IMR-90 (cell line): Measurements from ENCODE around the gene CMTM7. TPM values are rescaled to one million over a fixed set of nuclear protein-coding genes. Genes with fewer than 3 reads are reported as not detected.

Source experiments
- ATAC-seq: fragments of 200-7000 bp; cut with Tn5 transposase; 2 replicates; pipeline ENCODE4 v1.9.1; 2020; ENCODE audit warnings: low read depth, mild to moderate bottlenecking, moderate library complexity
- BruUV-seq: library from RNA; stranded (reverse); fragments of 400-500 nt; replicated peaks from 2 replicates; lab custom pipeline; 2021; lab: Mats Ljungman, UMichigan
- CTCF ChIA-PET: fragments of 300-600 bp; formaldehyde crosslinking; extraction: SDS; loops from one replicate; lab custom pipeline; 2021; ENCODE audit warnings: antibody characterized with exemption; lab: Yijun Ruan, JAX
- POLR2A ChIA-PET: fragments of 300-600 bp; sonication (Branson Sonifier 250); formaldehyde crosslinking; loops from one replicate; lab custom pipeline; 2022; ENCODE audit warnings: antibody characterized with exemption; ENCODE audit not compliant: unreplicated experiment; lab: Charles Lee
- DNase-seq: peaks from one replicate; pipeline ENCODE4 v3.0.0; 2013
- H2AFZ ChIP-seq: replicated peaks from 2 replicates; pipeline ENCODE3; 2013; ENCODE audit warnings: low read length, mild to moderate bottlenecking; ENCODE audit not compliant: poor library complexity
- H2AK5ac ChIP-seq: 2 replicates; pipeline ENCODE4 v1.6.1; 2013; ENCODE audit warnings: low read depth, low read length, inconsistent platforms
- H2AK9ac ChIP-seq: replicated peaks from 2 replicates; pipeline ENCODE3; 2013; ENCODE audit warnings: mild to moderate bottlenecking, low read depth, low read length, moderate library complexity; ENCODE audit not compliant: poor library complexity
- H2BK120ac ChIP-seq: 2 replicates; pipeline ENCODE4 v1.6.1; 2013; ENCODE audit warnings: low read depth, low read length, inconsistent platforms
- H2BK15ac ChIP-seq: 3 replicates; pipeline ENCODE4 v1.6.1; 2013; ENCODE audit warnings: low read depth, low read length, inconsistent platforms
- H2BK20ac ChIP-seq: 2 replicates; pipeline ENCODE4 v1.6.1; 2013; ENCODE audit warnings: low read depth, mild to moderate bottlenecking, inconsistent platforms, low read length, moderate library complexity
- H2BK5ac ChIP-seq: 2 replicates; pipeline ENCODE4 v1.6.1; 2013; ENCODE audit warnings: mild to moderate bottlenecking, low read depth, low read length, inconsistent platforms; ENCODE audit not compliant: poor library complexity, severe bottlenecking
- H3K14ac ChIP-seq: replicated peaks from 2 replicates; pipeline ENCODE4 v1.6.1; 2013; ENCODE audit warnings: low read depth, low read length, inconsistent platforms
- H3K18ac ChIP-seq: 2 replicates; pipeline ENCODE4 v1.6.1; 2013; ENCODE audit warnings: low read depth, low read length, control low read depth
- H3K23ac ChIP-seq: 2 replicates; pipeline ENCODE4 v1.6.1; 2013; ENCODE audit warnings: low read depth, low read length, inconsistent platforms
- H3K27ac ChIP-seq: 2 replicates; pipeline ENCODE4 v1.5.1; 2013; ENCODE audit warnings: mild to moderate bottlenecking, control low read depth, low read length; ENCODE audit not compliant: insufficient read depth
- H3K27me3 ChIP-seq: 2 replicates; pipeline ENCODE4 v1.6.1; 2013; ENCODE audit warnings: low read length; ENCODE audit not compliant: control insufficient read depth, insufficient read depth
- H3K36me3 ChIP-seq: 2 replicates; pipeline ENCODE4 v1.6.1; 2013; ENCODE audit warnings: low read length, mixed read lengths; ENCODE audit not compliant: control insufficient read depth, insufficient read depth
- H3K4ac ChIP-seq: 2 replicates; pipeline ENCODE4 v1.6.1; 2013; ENCODE audit warnings: low read depth, low read length, inconsistent platforms
- H3K4me1 ChIP-seq: 2 replicates; pipeline ENCODE4 v1.6.1; 2013; ENCODE audit warnings: low read length, mixed read lengths; ENCODE audit not compliant: control insufficient read depth, insufficient read depth
- H3K4me2 ChIP-seq: 2 replicates; pipeline ENCODE4 v1.6.1; 2013; ENCODE audit warnings: low read depth, mild to moderate bottlenecking, control low read depth, low read length, moderate library complexity
- H3K4me3 ChIP-seq: 2 replicates; pipeline ENCODE4 v1.5.1; 2013; ENCODE audit warnings: low read depth, mild to moderate bottlenecking, control low read depth, low read length, moderate library complexity; ENCODE audit not compliant: insufficient read depth
- H3K56ac ChIP-seq: 2 replicates; pipeline ENCODE4 v1.6.1; 2013; ENCODE audit warnings: low read length, inconsistent platforms; ENCODE audit not compliant: insufficient read depth; ENCODE audit errors: extremely low read depth
- H3K79me1 ChIP-seq, 2 experiments: 2 replicates each; pipeline ENCODE4 v1.6.1; 2013; ENCODE audit warnings: low read length in 2 of 2, inconsistent platforms in 1 of 2, low read depth in 1 of 2
- H3K9ac ChIP-seq: 2 replicates; pipeline ENCODE4 v1.6.1; 2013; ENCODE audit warnings: low read depth, low read length, control low read depth
- H3K9me1 ChIP-seq: 2 replicates; pipeline ENCODE4 v1.6.1; 2013; ENCODE audit warnings: low read length, inconsistent platforms; ENCODE audit not compliant: insufficient read depth
- H3K9me3 ChIP-seq: 2 replicates; pipeline ENCODE4 v1.6.1; 2013; ENCODE audit warnings: low read length; ENCODE audit not compliant: control insufficient read depth, insufficient read depth
- H4K20me1 ChIP-seq: 2 replicates; pipeline ENCODE4 v1.6.1; 2013; ENCODE audit warnings: low read length, inconsistent platforms; ENCODE audit not compliant: insufficient read depth
- H4K5ac ChIP-seq: 2 replicates; pipeline ENCODE4 v1.6.1; 2013; ENCODE audit warnings: mild to moderate bottlenecking, low read depth, low read length, control low read depth
- H4K8ac ChIP-seq, 2 experiments: 2 replicates each; pipeline ENCODE4 v1.6.1; 2013; ENCODE audit warnings: low read depth in 2 of 2, low read length in 2 of 2, control low read depth in 1 of 2, inconsistent platforms in 1 of 2
- H4K91ac ChIP-seq: 2 replicates; pipeline ENCODE4 v1.6.1; 2013; ENCODE audit warnings: low read depth, low read length, inconsistent platforms; ENCODE audit not compliant: insufficient read depth
- CTCF ChIP-seq: conservative IDR thresholded peaks from 2 replicates; pipeline ENCODE4 v1.5.1; 2012; ENCODE audit warnings: mild to moderate bottlenecking, low read depth, low read length, improper control_type of control experiment
- NFE2L2 ChIP-seq: fragments of 150-350 bp; IDR thresholded peaks from 2 replicates; pipeline ENCODE4 v1.6.1; 2016; ENCODE audit warnings: low read depth, mild to moderate bottlenecking, low read length
- POLR2A ChIP-seq: IDR thresholded peaks from 2 replicates; pipeline ENCODE4 v1.6.1; 2012; ENCODE audit warnings: mild to moderate bottlenecking, low read depth, low read length
- WGBS, 2 experiments: methylation state at CpG; one replicate each; pipeline versions ENCODE4 v1.1.5 to v1.1.7; 2013; ENCODE audit warnings: missing lambda C conversion rate in 2 of 2; ENCODE audit not compliant: insufficient read length in 1 of 2; ENCODE audit errors: extremely low coverage in 2 of 2; 5-methylcytosine and 5-hydroxymethylcytosine counted together
- dilution Hi-C: fragments of 300-500 bp; cut with HindIII; formaldehyde crosslinking; loops from one replicate; pipeline ENCODE4 v1.14.3; 2018; ENCODE audit warnings: low sequenced_read_pairs; ENCODE audit not compliant: unreplicated experiment
- in situ Hi-C: fragments of 300-500 bp; cut with MboI; formaldehyde crosslinking; loops from 3 replicates; pipeline ENCODE4 v1.14.3; 2019; ENCODE audit warnings: low sequenced_read_pairs, inconsistent platforms, mixed read lengths
- intact Hi-C: fragments of 100-400 bp; cut with micrococcal nuclease; formaldehyde crosslinking; loops from 2 replicates; pipeline ENCODE4 v1.10.0; 2022
- polyA plus RNA-seq, 3 experiments: library from polyadenylated mRNA; depleted of rRNA; stranded (reverse); fragments of >200 nt; gene quantifications; 2 replicates each; pipeline ENCODE4 v1.2.3, GENCODE V29; 2012; ENCODE audit warnings: low replicate concordance in 1 of 3
- total RNA-seq: library from RNA; depleted of rRNA; stranded (reverse); fragments of >200 nt; gene quantifications from 2 replicates; pipeline ENCODE4 v1.2.3, GENCODE V29; 2012

Gene CMTM7
- total and polyA plus RNA-seq, 2 of the 4 experiments (the other 2 are of a cell fraction): 3.4 to 31.4 TPM

- Histone ChIP-seq H4K91ac (no peak overlapping the region), H3K9ac (no peak overlapping the region), H2BK120ac (no peak overlapping the region), H3K79me1 (no peaks in the 10 kb centered on the region), H2BK20ac (no peak overlapping the region), H4K20me1 (no peaks in the 10 kb centered on the region), H3K36me3 (no peaks in the 10 kb centered on the region), H2BK15ac (no peak overlapping the region), H3K27me3 (peaks cover 21% of the 10 kb centered on the region), H3K18ac (no peak overlapping the region), H3K4me1 (no peaks in the 10 kb centered on the region), H4K5ac (no peak overlapping the region), H3K9me3 (no peaks in the 10 kb centered on the region; the same call in 1 of the 2 replicates), H4K8ac (no peak overlapping the region), H3K4ac (no peak overlapping the region), H3K4me3 (no peak overlapping the region), H3K27ac (no peak overlapping the region), H3K56ac (no peak overlapping the region), H3K9me1 (no peaks in the 10 kb centered on the region), H2AK5ac (no peak overlapping the region), H3K4me2 (no peak overlapping the region), H2BK5ac (no peak overlapping the region), H2AK9ac (no peak overlapping the region), H3K23ac (no peak overlapping the region), H3K14ac (no peak overlapping the region), H2AFZ (no peak overlapping the region)
- ATAC-seq: no peak
- dilution Hi-C loops: no loop called here
- no TSS peak for BruUV-seq
- intact Hi-C loops: no loop called here
- ChIA-PET CTCF (no interaction called here), POLR2A (no interaction called here)
- TF ChIP-seq POLR2A: no peak
- TF ChIP-seq CTCF: no peak
- no peak for TF ChIP-seq NFE2L2
- in situ Hi-C loops: no loop called here
- DNase-seq: no peak
- no CpG with 5 or more reads among the region's 2 CpGs for WGBS, 2 experiments
Measured at GRCh38 chr3:32353351-32353750, 38.3 kb upstream of the CMTM7 start.
